HCT116 (cell line): ENCODE results near the gene NRTN. TPM values are rescaled to one million over a fixed set of nuclear protein-coding genes. Genes with fewer than 3 reads are reported as not detected.
"Not testable (repeated sequence)": the region's sequence is repeated elsewhere in the genome, so short reads cannot be mapped to it uniquely, and the experiment has no call there.

Experiments used
- ATAC-seq: fragments of 200-7000 bp; cut with Tn5 transposase; 2 replicates; pipeline ENCODE4 v1.9.1; 2020; ENCODE audit warnings: mild to moderate bottlenecking, moderate library complexity
- BruUV-seq: library from RNA; stranded (reverse); fragments of 400-500 nt; replicated peaks from 2 replicates; lab custom pipeline; 2021; lab: Mats Ljungman, UMichigan
- CTCF ChIA-PET: fragments of 300-600 bp; sonication (Branson Sonifier 250); formaldehyde crosslinking; loops from one replicate; lab custom pipeline; 2021; ENCODE audit warnings: antibody characterized with exemption; lab: Charles Lee
- POLR2A ChIA-PET: fragments of 300-600, 350-600 bp; sonication (Branson Sonifier 250); formaldehyde crosslinking; loops from one replicate; lab custom pipeline; 2021; ENCODE audit warnings: antibody characterized with exemption; lab: Charles Lee
- RAD21 ChIA-PET, 2 experiments: fragments of 300-600 bp; sonication (Branson Sonifier 250); formaldehyde crosslinking; loops; one replicate each; lab custom pipeline; 2023; ENCODE audit warnings: low total read pairs in 2 of 2; ENCODE audit not compliant: uncharacterized antibody in 2 of 2, unreplicated experiment in 2 of 2, low non-redundant PET in 1 of 2; lab: Charles Lee
- DNase-seq: peaks from one replicate; pipeline ENCODE4 v3.0.0-alpha.2; 2010; ENCODE audit warnings: low read depth, low spot score
- H2AFZ ChIP-seq: fragments of 200-600 bp; shearing (Covaris generic), sonication (generic); 2 replicates; pipeline ENCODE4 v1.6.1; 2017; ENCODE audit warnings: low read depth, mixed run types, mixed read lengths, antibody characterized with exemption, low read length; ENCODE audit not compliant: poor library complexity, severe bottlenecking
- H3K27ac ChIP-seq: 2 replicates; pipeline ENCODE4 v1.5.1; 2012; ENCODE audit warnings: low read depth, low read length
- H3K27me3 ChIP-seq: fragments of 200-600 bp; sonication (generic); 2 replicates; pipeline ENCODE4 v1.6.1; 2016; ENCODE audit warnings: mixed run types, low read length, mixed read lengths; ENCODE audit not compliant: insufficient read depth
- H3K36me3 ChIP-seq, 2 experiments: fragments of 200-500 bp in 1 of 2; fragments of 200-600 bp in 1 of 2; sonication (Bioruptor generic) in 1 of 2; sonication (generic) in 1 of 2; 2 replicates each; pipeline versions ENCODE4 v1.5.1 to v1.6.1; 2014 to 2016; ENCODE audit warnings: low read length in 2 of 2, inconsistent platforms in 1 of 2, mixed read lengths in 1 of 2, mixed run types in 1 of 2; ENCODE audit not compliant: insufficient read depth in 2 of 2, control insufficient read depth in 1 of 2
- H3K4me1 ChIP-seq, 2 experiments: fragments of 200-600 bp in 1 of 2; sonication (generic) in 1 of 2; 2 replicates each; pipeline versions ENCODE4 v1.5.1 to v1.6.1; 2012 to 2017; ENCODE audit warnings: low read length in 2 of 2, inconsistent platforms in 1 of 2, mild to moderate bottlenecking in 1 of 2, mixed read lengths in 1 of 2, mixed run types in 1 of 2, moderate library complexity in 1 of 2; ENCODE audit not compliant: insufficient read depth in 2 of 2, control insufficient read depth in 1 of 2
- H3K4me2 ChIP-seq: fragments of 200-600 bp; sonication (generic); 2 replicates; pipeline ENCODE4 v1.6.1; 2017; ENCODE audit warnings: mixed run types, low read length, mixed read lengths
- H3K4me3 ChIP-seq, 2 experiments: fragments of 200-600 bp in 1 of 2; sonication (generic) in 1 of 2; replicated peaks in 1 of 2; 2 replicates each; pipeline ENCODE4 v1.5.1; 2011 to 2016; ENCODE audit warnings: low read length in 2 of 2, control low read depth in 1 of 2, low read depth in 1 of 2, mild to moderate bottlenecking in 1 of 2, mixed read lengths in 1 of 2, mixed run types in 1 of 2
- H3K79me2 ChIP-seq: fragments of 200-600 bp; sonication (generic); 2 replicates; pipeline ENCODE4 v1.6.1; 2017; ENCODE audit warnings: mild to moderate bottlenecking, mixed run types, low read length, moderate library complexity, mixed read lengths; ENCODE audit not compliant: insufficient read depth
- H3K9ac ChIP-seq: fragments of 200-600 bp; sonication (generic); 2 replicates; pipeline ENCODE4 v1.6.1; 2016; ENCODE audit warnings: low read length, mixed read lengths
- H3K9me2 ChIP-seq: fragments of 200-600 bp; sonication (generic), shearing (Covaris generic); 2 replicates; pipeline ENCODE4 v1.6.1; 2017; ENCODE audit warnings: mixed run types, mild to moderate bottlenecking, moderate library complexity; ENCODE audit not compliant: insufficient read depth
- H3K9me3 ChIP-seq, 2 experiments: fragments of 200-500 bp in 1 of 2; fragments of 200-600 bp in 1 of 2; sonication (Bioruptor generic) in 1 of 2; sonication (generic) in 1 of 2; 2 replicates each; pipeline ENCODE4 v1.6.1; 2014 to 2017; ENCODE audit warnings: low read length in 2 of 2, mixed read lengths in 2 of 2, inconsistent platforms in 1 of 2, low read depth in 1 of 2, mild to moderate bottlenecking in 1 of 2, mixed run types in 1 of 2, moderate library complexity in 1 of 2; ENCODE audit not compliant: control insufficient read depth in 1 of 2, insufficient read depth in 1 of 2
- H4K20me1 ChIP-seq: fragments of 200-600 bp; sonication (generic), shearing (Covaris generic); 2 replicates; pipeline ENCODE4 v1.6.1; 2017; ENCODE audit warnings: mixed run types, mild to moderate bottlenecking, moderate library complexity; ENCODE audit not compliant: insufficient read depth
- CBX3 ChIP-seq: IDR thresholded peaks from 2 replicates; pipeline ENCODE4 v1.6.1; 2012; ENCODE audit warnings: low read depth
- CTCF ChIP-seq, 3 experiments: fragments of 200-600 bp in 1 of 3; sonication (generic) in 1 of 3; IDR thresholded peaks in 2 of 3; conservative IDR thresholded peaks in 1 of 3; 2 replicates each; pipeline ENCODE4 v1.5.1; 2012 to 2017; ENCODE audit warnings: low read depth in 2 of 3, low read length in 2 of 3, antibody characterized with exemption in 1 of 3, borderline replicate concordance in 1 of 3, control low read depth in 1 of 3, mild to moderate bottlenecking in 1 of 3, mixed read lengths in 1 of 3, mixed run types in 1 of 3, moderate library complexity in 1 of 3; ENCODE audit not compliant: insufficient read depth in 1 of 3
- EZH2 ChIP-seq: fragments of 200-600 bp; sonication (generic); IDR thresholded peaks from 2 replicates; pipeline ENCODE4 v1.6.1; 2017; ENCODE audit warnings: antibody characterized with exemption, mixed run types
- FOSL1 ChIP-seq: IDR thresholded peaks from 2 replicates; pipeline ENCODE4 v1.6.1; 2012; ENCODE audit warnings: low read depth
- POLR2A ChIP-seq: IDR thresholded peaks from 2 replicates; pipeline ENCODE4 v1.7.0; 2011; ENCODE audit warnings: borderline replicate concordance; ENCODE audit not compliant: insufficient read depth, insufficient read length; ENCODE audit errors: extremely low read depth
- SRF ChIP-seq: IDR thresholded peaks from 2 replicates; pipeline ENCODE4 v1.6.1; 2012; ENCODE audit warnings: low read depth
- YY1 ChIP-seq: IDR thresholded peaks from 2 replicates; pipeline ENCODE4 v1.6.1; 2011; ENCODE audit warnings: low read length, low read depth, moderate library complexity, mild to moderate bottlenecking; ENCODE audit not compliant: insufficient replicate concordance; ENCODE audit errors: extremely low read depth
- intact Hi-C: fragments of 100-400 bp; cut with micrococcal nuclease; formaldehyde crosslinking; loops from 2 replicates; pipeline ENCODE4 v1.10.0; 2022
- total RNA-seq: library from RNA; stranded (reverse); gene quantifications from one replicate; pipeline ENCODE4 v1.2.1, GENCODE V29; 2021; ENCODE audit not compliant: unreplicated experiment

The NRTN gene
- total RNA-seq, 1 experiment from 2014 or later, result 11.5 TPM

GRCh38 chr19:5874496-5874895 is 69.6 kb downstream of the NRTN start:
- H3K9me3 ChIP-seq, H3K9ac ChIP-seq, H3K9me2 ChIP-seq, H2AFZ ChIP-seq, H3K4me3 ChIP-seq, CTCF ChIA-PET, intact Hi-C loops, H4K20me1 ChIP-seq, BruUV-seq, POLR2A ChIA-PET, DNase-seq, RAD21 ChIA-PET, H3K36me3 ChIP-seq, H3K79me2 ChIP-seq, H3K27me3 ChIP-seq, H3K27ac ChIP-seq: not testable (repeated sequence)
- H3K4me1 ChIP-seq, result peaks cover 12 to 22% of the 10 kb centered on the region in 2 experiments
- ATAC-seq, result peak; percentile 72
- TF ChIP-seq SRF, result peak; percentile 91
- peak overlapping the region; percentile 51 for H3K4me2 ChIP-seq

- ATAC-seq (no peak), DNase-seq (no peak)
- no TSS peak for BruUV-seq
- no peaks in the 10 kb centered on the region for H3K27me3 ChIP-seq
- H3K9me3 ChIP-seq, result no peaks in the 10 kb centered on the region
- CTCF ChIA-PET, result no interaction called here
- no peak for TF ChIP-seq FOSL1
- TF ChIP-seq YY1, result no peak
- no peak for TF ChIP-seq SRF
- TF ChIP-seq EZH2, result no peak
- no peak for TF ChIP-seq CTCF (IDR thresholded peaks at IDR 0.05 in 2 of 3, conservative IDR thresholded peaks at IDR 0.05 in 1 of 3; ENCODE audit: borderline replicate concordance in 1 of 3, insufficient read depth in 1 of 3, low read depth in 2 of 3, low read length in 2 of 3)
- no peak for TF ChIP-seq POLR2A
- TF ChIP-seq CBX3, result no peak
- no peak overlapping the region for H3K4me3 ChIP-seq
- H4K20me1 ChIP-seq, result no peaks in the 10 kb centered on the region
- POLR2A ChIA-PET, result no interaction called here
- RAD21 ChIA-PET, result no interaction called here
- H3K36me3 ChIP-seq, result no peaks in the 10 kb centered on the region
- no peak overlapping the region for H3K4me2 ChIP-seq
- no peak overlapping the region for H3K9ac ChIP-seq
- H3K9me2 ChIP-seq, result no peaks in the 10 kb centered on the region
- intact Hi-C loops, result no loop called here
- H3K27ac ChIP-seq, result no peak overlapping the region
- peaks cover 17 to 30% of the 10 kb centered on the region in 2 experiments for H3K4me1 ChIP-seq
- no peak overlapping the region for H2AFZ ChIP-seq
- H3K79me2 ChIP-seq, result no peaks in the 10 kb centered on the region
These were observed 72.6 kb downstream of the NRTN start for GRCh38 chr19:5877427-5877826.
